Ovary (tissue), 9 donors: ENCODE results near the gene RIN3. TPM values are rescaled to one million over a fixed set of nuclear protein-coding genes. Genes with fewer than 3 reads are reported as not detected.

ENCODE experiments used
- DNase-seq, 5 donors: peaks; one replicate each; pipeline ENCODE4 v3.0.0-alpha.2; 2019 to 2020
- H3K27ac ChIP-seq, 2 donors: fragments of 200-600 bp; one replicate each; pipeline versions ENCODE4 v1.5.1 to v1.8.0; 2019 to 2022
- H3K27me3 ChIP-seq: fragments of 200-600 bp; one replicate; pipeline ENCODE4 v1.8.0; 2022
- H3K36me3 ChIP-seq: fragments of 200-600 bp; sonication (generic); one replicate; pipeline ENCODE4 v1.5.1; 2019
- H3K4me1 ChIP-seq: one replicate; pipeline ENCODE4 v1.8.1; 2013; ENCODE audit warnings: mild to moderate bottlenecking, moderate library complexity; ENCODE audit not compliant: insufficient read depth
- H3K4me3 ChIP-seq: fragments of 200-600 bp; sonication (generic); one replicate; pipeline ENCODE4 v1.5.1; 2017
- H3K9me3 ChIP-seq, 2 donors: fragments of 200-600 bp in 1 of 2; sonication (generic) in 1 of 2; one replicate each; pipeline versions ENCODE4 v1.5.1 to v1.8.1; 2013 to 2019; ENCODE audit warnings: mild to moderate bottlenecking in 1 of 2, moderate library complexity in 1 of 2
- CTCF ChIP-seq, 3 donors: fragments of 450-650 bp in 2 of 3; fragments of 200-600 bp in 1 of 3; IDR thresholded peaks; one replicate each; pipeline versions ENCODE4 v1.5.1 to v1.8.0; 2016 to 2022; ENCODE audit warnings: antibody characterized with exemption in 3 of 3, mild to moderate bottlenecking in 1 of 3
- EP300 ChIP-seq: sonication (generic); formaldehyde crosslinking; IDR thresholded peaks from one replicate; pipeline ENCODE4 v1.6.1; 2017; ENCODE audit warnings: antibody characterized with exemption
- POLR2A ChIP-seq: fragments of 450-650 bp; IDR thresholded peaks from one replicate; pipeline ENCODE4 v1.6.1; 2017; ENCODE audit warnings: antibody characterized with exemption, mild to moderate bottlenecking, moderate library complexity
- WGBS, 3 donors: extraction: QIAGEN DNeasy Blood & Tissue Kit in 1 of 3; methylation state at CpG; one replicate each; pipeline versions ENCODE4 v1.1.5 to v1.1.7; 2013 to 2017; 5-methylcytosine and 5-hydroxymethylcytosine counted together
- intact Hi-C, 4 donors: fragments of 100-400 bp; cut with DNase I; formaldehyde crosslinking; loops; one replicate each; pipeline versions ENCODE4 v1.11.0 to v1.15.1; 2022 to 2023
- polyA plus RNA-seq, 2 donors: library from polyadenylated mRNA; stranded (reverse); fragments of 200-250 nt in 1 of 2; fragments of 350-450 nt in 1 of 2; fragmentation: Illumina TruSeq in 1 of 2; extraction: RNeasy Lipid Tissue Mini Kit (QIAGEN cat#74804) in 1 of 2; gene quantifications; one replicate each; pipeline ENCODE4 v1.2.3, GENCODE V29; 2013 to 2014
- total RNA-seq, 7 donors: library from RNA; depleted of rRNA in 2 of 7; stranded (reverse); fragments of >200 nt in 2 of 7; fragmentation: NEBNext Ultra II Directional in 3 of 7; extraction: Animal tissue kit (Norgen Biotek cat#: 25700) in 3 of 7; gene quantifications; one replicate each; pipeline versions ENCODE4 v1.1.0 to v1.2.4, GENCODE V29; 2016 to 2023
- donor health status: DM: no; HTN: no; CAD: no; lungs with moderate emphysema.
- donor health status: DM: no; HTN: no; CAD: no.
- donor health status: Bipolar disorder and iron deficiency.
- donor health status: DM: yes; HTN: yes; CAD: no.
- donor health status: DM: no; HTN: no; CAD: no.
- donor health status: DM: yes; HTN: yes; CAD: no.

Gene RIN3
- total and polyA plus RNA-seq, 9 donors: 3.8 to 27.9 (median 13.9) TPM

DNA sequence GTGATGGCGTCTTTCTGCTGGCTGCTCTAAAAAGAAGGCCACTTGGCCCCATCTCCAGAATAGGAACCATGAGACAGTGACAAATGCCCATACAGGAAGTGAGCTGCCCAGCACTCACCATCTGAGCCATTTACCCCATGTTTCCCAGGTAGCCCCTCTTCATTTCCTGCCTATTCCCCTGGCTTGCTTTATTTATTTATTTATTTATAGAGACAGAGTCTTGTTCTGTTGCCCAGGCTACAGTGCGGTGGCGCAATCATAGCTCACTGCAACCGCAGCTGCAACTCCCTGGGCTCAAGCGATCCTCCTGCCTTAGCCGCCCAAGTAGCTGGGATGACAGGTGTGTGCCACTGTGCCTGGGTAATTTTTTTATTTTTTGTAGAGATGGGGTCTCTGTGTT, 71.2 kb downstream of the RIN3 start:
- no peak overlapping the region for H3K27ac ChIP-seq
- no peaks in the 10 kb centered on the region for H3K9me3 ChIP-seq
- DNase-seq: no peak
- H3K4me3 ChIP-seq: no peak overlapping the region
- peaks cover 21% of the 10 kb centered on the region for H3K4me1 ChIP-seq
- intact Hi-C loops: no loop called here
- 93 to 97% (median 97%) methylated on average over 6 of the region's 6 CpGs for WGBS, 3 donors
- TF ChIP-seq POLR2A: no peak
- TF ChIP-seq EP300: no peak
- TF ChIP-seq CTCF (IDR thresholded peaks at IDR 0.05): no peak
- no peaks in the 10 kb centered on the region for H3K36me3 ChIP-seq
- H3K27me3 ChIP-seq: no peaks in the 10 kb centered on the region

- peak overlapping the region; percentile 67 to 72 for H3K27ac ChIP-seq
- H3K4me1 ChIP-seq: peaks cover 21% of the 10 kb centered on the region
- 8 to 11% (median 11%) methylated on average over 9 of the region's 9 CpGs for WGBS, 3 donors
- intact Hi-C loops: no loop called here
- peak in 2 of 5 donors; percentile 42 to 70 for DNase-seq
- no peak overlapping the region for H3K4me3 ChIP-seq
- no peaks in the 10 kb centered on the region for H3K36me3 ChIP-seq
- H3K27me3 ChIP-seq: no peaks in the 10 kb centered on the region
- no peaks in the 10 kb centered on the region for H3K9me3 ChIP-seq
- no peak for TF ChIP-seq EP300
- no peak for TF ChIP-seq POLR2A
- no peak for TF ChIP-seq CTCF (IDR thresholded peaks at IDR 0.05)
Measured at GRCh38 chr14:92585981-92586937, 72.7 kb downstream of the RIN3 start.

DNA sequence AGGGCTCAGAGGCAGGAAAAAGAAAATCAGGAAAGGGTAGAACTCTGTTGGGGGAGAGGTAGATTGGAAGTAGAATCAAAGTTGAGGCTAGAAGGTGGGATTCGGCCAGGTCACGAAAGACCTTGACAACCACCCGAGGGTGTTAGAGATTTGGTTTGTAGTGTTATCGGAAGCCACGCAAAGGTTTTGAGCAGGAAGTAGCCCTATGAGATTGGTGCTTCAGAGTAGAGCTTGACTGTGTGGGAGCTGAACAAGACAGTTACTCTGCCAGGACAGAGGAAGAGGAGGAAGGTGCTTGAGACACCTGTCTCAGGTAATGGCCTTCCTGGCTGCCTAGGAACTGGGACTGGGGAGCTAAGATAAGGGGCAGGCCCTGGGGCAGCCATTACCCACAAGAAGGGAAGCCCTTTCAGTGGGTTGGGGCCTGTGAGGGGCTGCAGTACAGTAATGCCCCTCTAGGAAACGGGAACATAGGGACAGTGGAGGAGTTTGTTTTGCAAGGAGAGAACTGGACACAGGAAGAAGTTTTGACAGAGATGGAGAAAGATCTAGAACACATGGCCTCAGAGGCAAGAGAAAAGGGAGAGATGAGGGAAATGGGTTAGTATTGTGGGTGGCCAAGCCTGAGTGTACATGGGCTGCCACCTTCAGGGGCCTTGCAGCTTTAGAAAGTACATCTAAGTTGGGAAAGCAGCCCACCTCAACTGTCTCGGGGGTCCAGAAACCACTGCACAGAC, 73.5 kb downstream of the RIN3 start:
- TF ChIP-seq EP300: no peak
- TF ChIP-seq CTCF (IDR thresholded peaks at IDR 0.05): no peak
- TF ChIP-seq POLR2A: no peak
- no peak for DNase-seq
- Histone ChIP-seq H3K36me3 (no peaks in the 10 kb centered on the region), H3K9me3 (no peaks in the 10 kb centered on the region), H3K4me1 (peaks cover 21% of the 10 kb centered on the region), H3K4me3 (no peak overlapping the region), H3K27me3 (no peaks in the 10 kb centered on the region), H3K27ac (peak overlapping the region; percentile 67 to 72)
- WGBS, 3 donors: 72 to 77% (median 72%) methylated on average over 7 of the region's 7 CpGs
- intact Hi-C loops: no loop called here

DNA sequence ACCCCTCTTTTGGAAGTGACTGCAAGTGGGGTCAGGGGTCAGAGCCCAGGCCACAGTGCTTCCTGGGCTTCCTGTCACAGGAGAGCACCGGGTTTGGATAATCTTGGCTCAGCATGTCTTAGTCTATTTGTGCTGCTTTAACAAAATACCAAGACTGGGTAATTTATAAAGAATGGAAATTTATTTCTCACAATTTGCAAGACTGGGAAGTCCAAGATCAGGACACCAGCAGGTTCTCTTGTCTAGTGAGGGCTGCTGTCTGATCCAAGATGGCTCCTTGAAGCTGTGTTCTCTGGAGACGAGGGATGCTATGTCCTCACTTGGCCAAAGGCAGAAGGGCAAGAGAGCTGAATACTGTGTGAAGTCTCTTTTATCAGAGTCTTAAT, 74.1 kb downstream of the RIN3 start:
- intact Hi-C loops: no loop called here
- Histone ChIP-seq H3K27ac (peak overlapping the region in 1 of 2 donors; percentile 72), H3K4me1 (peaks cover 21% of the 10 kb centered on the region), H3K4me3 (no peak overlapping the region), H3K27me3 (no peaks in the 10 kb centered on the region), H3K9me3 (no peaks in the 10 kb centered on the region), H3K36me3 (no peaks in the 10 kb centered on the region)
- no peak for DNase-seq
- TF ChIP-seq POLR2A (no peak), CTCF (IDR thresholded peaks at IDR 0.05) (no peak), EP300 (no peak)
- 94 to 98% (median 95%) methylated on average over 2 of the region's 2 CpGs for WGBS, 3 donors
